Esophagus squamous epithelium (tissue), 4 donors: ENCODE results near the gene UBE2F.

Source experiments
- POLR2A ChIP-seq, 4 donors: fragments of 450-650 bp; IDR thresholded peaks; one replicate each; pipeline ENCODE4 v1.6.1; 2017; ENCODE audit warnings: antibody characterized with exemption in 4 of 4, mild to moderate bottlenecking in 4 of 4, moderate library complexity in 3 of 4
- TF ChIP-seq, protein P1 (sequence below), 6 experiments: fragments of 450-650 bp in 4 of 6; fragments of 200-600 bp in 2 of 6; sonication (generic) in 2 of 6; IDR thresholded peaks; one replicate each; pipeline ENCODE4 v1.5.1; 2016 to 2019; ENCODE audit warnings: antibody characterized with exemption in 6 of 6, mild to moderate bottlenecking in 4 of 6, moderate library complexity in 4 of 6

DNA sequence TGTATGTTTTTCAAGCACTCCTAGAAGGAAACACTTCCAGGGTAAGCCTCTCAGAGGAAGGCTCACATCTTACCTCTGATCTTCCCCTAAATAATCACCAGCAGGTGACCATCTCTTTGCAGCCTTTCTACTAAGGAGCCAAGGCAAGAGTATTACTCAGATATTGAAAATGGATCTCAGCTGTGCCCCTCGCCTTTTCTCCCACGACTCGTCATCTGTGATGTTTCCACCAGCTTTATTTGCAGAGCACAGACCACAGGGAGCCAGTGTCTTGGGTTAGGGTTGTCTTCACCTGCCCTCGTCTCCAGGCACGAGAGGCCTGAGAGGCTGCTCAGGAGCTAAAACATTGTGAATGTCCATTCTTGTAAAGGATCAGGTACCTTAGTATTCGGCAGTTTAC lies 77.0 kb downstream of the UBE2F start:
- TF ChIP-seq, protein P1, sequence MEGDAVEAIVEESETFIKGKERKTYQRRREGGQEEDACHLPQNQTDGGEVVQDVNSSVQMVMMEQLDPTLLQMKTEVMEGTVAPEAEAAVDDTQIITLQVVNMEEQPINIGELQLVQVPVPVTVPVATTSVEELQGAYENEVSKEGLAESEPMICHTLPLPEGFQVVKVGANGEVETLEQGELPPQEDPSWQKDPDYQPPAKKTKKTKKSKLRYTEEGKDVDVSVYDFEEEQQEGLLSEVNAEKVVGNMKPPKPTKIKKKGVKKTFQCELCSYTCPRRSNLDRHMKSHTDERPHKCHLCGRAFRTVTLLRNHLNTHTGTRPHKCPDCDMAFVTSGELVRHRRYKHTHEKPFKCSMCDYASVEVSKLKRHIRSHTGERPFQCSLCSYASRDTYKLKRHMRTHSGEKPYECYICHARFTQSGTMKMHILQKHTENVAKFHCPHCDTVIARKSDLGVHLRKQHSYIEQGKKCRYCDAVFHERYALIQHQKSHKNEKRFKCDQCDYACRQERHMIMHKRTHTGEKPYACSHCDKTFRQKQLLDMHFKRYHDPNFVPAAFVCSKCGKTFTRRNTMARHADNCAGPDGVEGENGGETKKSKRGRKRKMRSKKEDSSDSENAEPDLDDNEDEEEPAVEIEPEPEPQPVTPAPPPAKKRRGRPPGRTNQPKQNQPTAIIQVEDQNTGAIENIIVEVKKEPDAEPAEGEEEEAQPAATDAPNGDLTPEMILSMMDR (IDR thresholded peaks at IDR 0.05), result no peak
- TF ChIP-seq POLR2A (IDR thresholded peaks at IDR 0.05), result no peak
